Activated naive CD8-positive, alpha-beta T cell treated with anti-CD3 and anti-CD28 coated beads, Interleukin-2, amount 10 ng/mL, durations not matched to agents 7 days and 5 days (primary cell): ENCODE results near the gene MAGI1. TPM values are rescaled to one million over a fixed set of nuclear protein-coding genes. Genes with fewer than 3 reads are reported as not detected.
"Not testable (repeated sequence)": the region's sequence is repeated elsewhere in the genome, so short reads cannot be mapped to it uniquely, and the experiment has no call there.

Source experiments
- ATAC-seq: fragments of 150-1000 bp; cut with Tn5 transposase; one replicate; pipeline ENCODE4 v1.10.0; 2021; ENCODE audit warnings: low read depth, moderate library complexity
- POLR2A ChIA-PET: fragments of 350-600 bp; sonication (Branson Sonifier 250); formaldehyde crosslinking; loops from one replicate; lab custom pipeline; 2021; ENCODE audit warnings: antibody characterized with exemption; lab: Charles Lee
- DNase-seq: peaks from one replicate; pipeline ENCODE4 v3.0.0; 2021
- H3K27ac Mint-ChIP-seq: one replicate; pipeline ENCODE4 v1.8.0; 2022; ENCODE audit warnings: mild to moderate bottlenecking, mixed read lengths
- H3K27me3 Mint-ChIP-seq: one replicate; pipeline ENCODE4 v1.8.0; 2022; ENCODE audit warnings: mild to moderate bottlenecking, moderate library complexity, mixed read lengths
- H3K36me3 Mint-ChIP-seq: one replicate; pipeline ENCODE4 v1.8.0; 2021; ENCODE audit warnings: mild to moderate bottlenecking, mixed read lengths
- H3K4me1 Mint-ChIP-seq: one replicate; pipeline ENCODE4 v1.8.0; 2021; ENCODE audit warnings: mixed read lengths
- H3K4me3 Mint-ChIP-seq: one replicate; pipeline ENCODE4 v1.8.0; 2022; ENCODE audit warnings: mild to moderate bottlenecking, moderate library complexity, mixed read lengths
- H3K9me3 Mint-ChIP-seq: one replicate; pipeline ENCODE4 v1.8.0; 2021; ENCODE audit warnings: mixed read lengths
- total RNA-seq, 2 experiments: library from RNA; stranded (reverse); gene quantifications; one replicate each; pipeline ENCODE4 v1.2.3, GENCODE V29; 2021

The MAGI1 gene
- total RNA-seq, 2 experiments from 2014 or later, result not detected

- POLR2A ChIA-PET, result no interaction called here
- Mint-ChIP-seq H3K4me1 (no peaks in the 10 kb centered on the region), H3K27ac (no peak overlapping the region), H3K9me3 (peaks cover 5% of the 10 kb centered on the region), H3K27me3 (no peaks in the 10 kb centered on the region), H3K4me3 (no peak overlapping the region), H3K36me3 (no peaks in the 10 kb centered on the region)
- DNase-seq (no peak), ATAC-seq (no peak)
Observed at GRCh38 chr3:65861718-65862117, 177.0 kb downstream of the MAGI1 start.

- H3K4me3 Mint-ChIP-seq, DNase-seq, ATAC-seq, H3K9me3 Mint-ChIP-seq, POLR2A ChIA-PET, H3K27me3 Mint-ChIP-seq, H3K36me3 Mint-ChIP-seq, H3K27ac Mint-ChIP-seq, H3K4me1 Mint-ChIP-seq: not testable (repeated sequence)
Observed at GRCh38 chr3:65859612-65860011, 179.1 kb downstream of the MAGI1 start.

- H3K4me1 Mint-ChIP-seq, result no peaks in the 10 kb centered on the region
- POLR2A ChIA-PET, result no interaction called here
Observed at GRCh38 chr3:65858749-65859148, 180.0 kb downstream of the MAGI1 start.

GRCh38 chr3:65857327-65857726, 181.4 kb downstream of the MAGI1 start:
- no peak overlapping the region for H3K27ac Mint-ChIP-seq

More at GRCh38 chr3:65858749-65859148, 180.0 kb downstream of the MAGI1 start:
- H3K9me3 Mint-ChIP-seq, result peaks cover 5% of the 10 kb centered on the region
- ATAC-seq (no peak), DNase-seq (no peak)
- no peaks in the 10 kb centered on the region for H3K27me3 Mint-ChIP-seq
- no peak overlapping the region for H3K27ac Mint-ChIP-seq
- no peak overlapping the region for H3K4me3 Mint-ChIP-seq
- H3K36me3 Mint-ChIP-seq, result no peaks in the 10 kb centered on the region

GRCh38 chr3:65856907-65857306, 181.8 kb downstream of the MAGI1 start:
- Mint-ChIP-seq H3K27ac (no peak overlapping the region), H3K36me3 (no peaks in the 10 kb centered on the region)

More at GRCh38 chr3:65857327-65857726, 181.4 kb downstream of the MAGI1 start:
- POLR2A ChIA-PET, result no interaction called here
- Mint-ChIP-seq H3K9me3 (peaks cover 5% of the 10 kb centered on the region), H3K27me3 (no peaks in the 10 kb centered on the region), H3K36me3 (no peaks in the 10 kb centered on the region), H3K4me1 (no peaks in the 10 kb centered on the region), H3K4me3 (no peak overlapping the region)
- no peak for DNase-seq
- ATAC-seq, result no peak

GRCh38 chr3:65855370-65856100, 183.2 kb downstream of the MAGI1 start:
- Mint-ChIP-seq H3K27ac (no peak overlapping the region), H3K4me1 (no peaks in the 10 kb centered on the region), H3K9me3 (peaks cover 5% of the 10 kb centered on the region), H3K4me3 (no peak overlapping the region), H3K27me3 (no peaks in the 10 kb centered on the region), H3K36me3 (no peaks in the 10 kb centered on the region)
- POLR2A ChIA-PET, result no interaction called here
- DNase-seq (no peak), ATAC-seq (no peak)

More at GRCh38 chr3:65856907-65857306, 181.8 kb downstream of the MAGI1 start:
- H3K4me3 Mint-ChIP-seq, result no peak overlapping the region
- H3K9me3 Mint-ChIP-seq, result peaks cover 5% of the 10 kb centered on the region
- POLR2A ChIA-PET, result no interaction called here
- no peaks in the 10 kb centered on the region for H3K27me3 Mint-ChIP-seq
- DNase-seq (no peak), ATAC-seq (no peak)
- H3K4me1 Mint-ChIP-seq, result no peaks in the 10 kb centered on the region

- POLR2A ChIA-PET, result no interaction called here
- H3K27ac Mint-ChIP-seq, result no peak overlapping the region
- H3K27me3 Mint-ChIP-seq, result no peaks in the 10 kb centered on the region
- peaks cover 2% of the 10 kb centered on the region for H3K9me3 Mint-ChIP-seq
- H3K4me3 Mint-ChIP-seq, result no peak overlapping the region
- no peaks in the 10 kb centered on the region for H3K4me1 Mint-ChIP-seq
- H3K36me3 Mint-ChIP-seq, result no peaks in the 10 kb centered on the region
- DNase-seq, result no peak
- ATAC-seq, result no peak
Observed at GRCh38 chr3:65854606-65855304, 184.0 kb downstream of the MAGI1 start.

- Mint-ChIP-seq H3K4me3 (no peak overlapping the region), H3K4me1 (no peaks in the 10 kb centered on the region), H3K27me3 (no peaks in the 10 kb centered on the region), H3K9me3 (no peaks in the 10 kb centered on the region), H3K27ac (no peak overlapping the region), H3K36me3 (no peaks in the 10 kb centered on the region)
- no peak for ATAC-seq
- POLR2A ChIA-PET, result no interaction called here
- DNase-seq, result no peak
Observed at GRCh38 chr3:65851827-65852226, 186.9 kb downstream of the MAGI1 start.

- no peaks in the 10 kb centered on the region for H3K9me3 Mint-ChIP-seq
- ATAC-seq, result no peak
- no peak for DNase-seq
- POLR2A ChIA-PET, result no interaction called here
- no peaks in the 10 kb centered on the region for H3K4me1 Mint-ChIP-seq
- no peaks in the 10 kb centered on the region for H3K36me3 Mint-ChIP-seq
- H3K4me3 Mint-ChIP-seq, result no peak overlapping the region
- H3K27me3 Mint-ChIP-seq, result no peaks in the 10 kb centered on the region
- no peak overlapping the region for H3K27ac Mint-ChIP-seq
Observed at GRCh38 chr3:65850261-65850660, 188.5 kb downstream of the MAGI1 start.

GRCh38 chr3:65848024-65848423, 190.7 kb downstream of the MAGI1 start:
- Mint-ChIP-seq H3K4me3 (no peak overlapping the region), H3K36me3 (no peaks in the 10 kb centered on the region), H3K27me3 (no peaks in the 10 kb centered on the region), H3K4me1 (no peaks in the 10 kb centered on the region), H3K9me3 (no peaks in the 10 kb centered on the region), H3K27ac (no peak overlapping the region)
- ATAC-seq, result no peak
- no peak for DNase-seq
- POLR2A ChIA-PET, result no interaction called here

- H3K4me3 Mint-ChIP-seq, result no peak overlapping the region
- DNase-seq (no peak), ATAC-seq (no peak)
- H3K4me1 Mint-ChIP-seq, result no peaks in the 10 kb centered on the region
- H3K36me3 Mint-ChIP-seq, result no peaks in the 10 kb centered on the region
- H3K9me3 Mint-ChIP-seq, result no peaks in the 10 kb centered on the region
- POLR2A ChIA-PET, result no interaction called here
- no peak overlapping the region for H3K27ac Mint-ChIP-seq
- H3K27me3 Mint-ChIP-seq, result no peaks in the 10 kb centered on the region
Observed at GRCh38 chr3:65846936-65847335, 191.8 kb downstream of the MAGI1 start.

- no peaks in the 10 kb centered on the region for H3K9me3 Mint-ChIP-seq
- no peaks in the 10 kb centered on the region for H3K36me3 Mint-ChIP-seq
- H3K27ac Mint-ChIP-seq, result no peak overlapping the region
- DNase-seq (no peak), ATAC-seq (no peak)
- H3K4me3 Mint-ChIP-seq, result no peak overlapping the region
- no peaks in the 10 kb centered on the region for H3K4me1 Mint-ChIP-seq
- POLR2A ChIA-PET, result no interaction called here
- H3K27me3 Mint-ChIP-seq, result no peaks in the 10 kb centered on the region
Observed at GRCh38 chr3:65844370-65844769, 194.3 kb downstream of the MAGI1 start.

- H3K27me3 Mint-ChIP-seq, result no peaks in the 10 kb centered on the region
- H3K4me3 Mint-ChIP-seq, result no peak overlapping the region
- no peak for DNase-seq
- no peaks in the 10 kb centered on the region for H3K9me3 Mint-ChIP-seq
- ATAC-seq, result no peak
- H3K4me1 Mint-ChIP-seq, result no peaks in the 10 kb centered on the region
- no peaks in the 10 kb centered on the region for H3K36me3 Mint-ChIP-seq
- no peak overlapping the region for H3K27ac Mint-ChIP-seq
- POLR2A ChIA-PET, result no interaction called here
Observed at GRCh38 chr3:65843732-65844131, 195.0 kb downstream of the MAGI1 start.

- Mint-ChIP-seq H3K4me3 (no peak overlapping the region), H3K27me3 (no peaks in the 10 kb centered on the region), H3K9me3 (peaks cover 1% of the 10 kb centered on the region), H3K36me3 (no peaks in the 10 kb centered on the region), H3K27ac (no peak overlapping the region), H3K4me1 (no peaks in the 10 kb centered on the region)
- DNase-seq (no peak), ATAC-seq (no peak)
- POLR2A ChIA-PET, result no interaction called here
Observed at GRCh38 chr3:65837604-65838003, 201.1 kb downstream of the MAGI1 start.
